HepG2 (cell line): Measurements from ENCODE around the gene RIPOR1. TPM values are rescaled to one million over a fixed set of nuclear protein-coding genes. Genes with fewer than 3 reads are reported as not detected.

Experiments
- CEBPG ChIP-seq: IDR thresholded peaks from 2 replicates; pipeline ENCODE4 v1.6.1; 2016
- DPF2 ChIP-seq: sonication (generic); formaldehyde crosslinking; IDR thresholded peaks from 2 replicates; pipeline ENCODE4 v1.4.0; 2020; ENCODE audit warnings: mild to moderate bottlenecking, low read depth, missing genetic modification reagents, borderline replicate concordance
- GPBP1L1 ChIP-seq: sonication (generic); formaldehyde crosslinking; IDR thresholded peaks from 2 replicates; pipeline ENCODE4 v1.5.0; 2020; ENCODE audit warnings: mild to moderate bottlenecking, missing genetic modification reagents
- LRRFIP1 ChIP-seq: sonication (generic); formaldehyde crosslinking; conservative IDR thresholded peaks from 2 replicates; pipeline ENCODE4 v1.4.0; 2020; ENCODE audit warnings: missing genetic modification reagents
- MBD4 ChIP-seq: IDR thresholded peaks from 2 replicates; pipeline ENCODE4 v1.6.1; 2012; ENCODE audit warnings: low read length, inconsistent platforms, borderline replicate concordance
- PHF20 ChIP-seq: sonication (generic); formaldehyde crosslinking; IDR thresholded peaks from 2 replicates; pipeline ENCODE4 v1.5.0; 2020; ENCODE audit warnings: mild to moderate bottlenecking, missing genetic modification reagents
- RCOR2 ChIP-seq: IDR thresholded peaks from 2 replicates; pipeline ENCODE4 v1.6.1; 2016; ENCODE audit warnings: missing biosample characterization, missing genetic modification reagents
- REXO4 ChIP-seq: sonication (generic); formaldehyde crosslinking; IDR thresholded peaks from 2 replicates; pipeline ENCODE4 v1.8.0; 2022; ENCODE audit warnings: missing genetic modification reagents, mild to moderate bottlenecking, borderline replicate concordance
- RXRB ChIP-seq: IDR thresholded peaks from 2 replicates; pipeline ENCODE4 v1.6.1; 2016; ENCODE audit warnings: borderline replicate concordance, missing genetic modification reagents, missing compliant biosample characterization
- SNAPC2 ChIP-seq: sonication (generic); formaldehyde crosslinking; IDR thresholded peaks from 2 replicates; pipeline ENCODE4 v1.8.1; 2022; ENCODE audit warnings: mild to moderate bottlenecking, missing genetic modification reagents
- SOX5 ChIP-seq: IDR thresholded peaks from 2 replicates; pipeline ENCODE4 v1.6.1; 2016; ENCODE audit warnings: borderline replicate concordance
- TP53 ChIP-seq: sonication (generic); formaldehyde crosslinking; conservative IDR thresholded peaks from 2 replicates; pipeline ENCODE4 v1.4.0; 2020; ENCODE audit warnings: missing genetic modification reagents
- ZNF225 ChIP-seq: sonication (generic); formaldehyde crosslinking; IDR thresholded peaks from 2 replicates; pipeline ENCODE4 v1.4.0; 2020; ENCODE audit warnings: mild to moderate bottlenecking, missing genetic modification reagents
- ZNF317 ChIP-seq: sonication (generic); formaldehyde crosslinking; IDR thresholded peaks from 2 replicates; pipeline ENCODE4 v1.5.0; 2020; ENCODE audit warnings: mild to moderate bottlenecking, missing genetic modification reagents
- ZNF33B ChIP-seq: sonication (generic); formaldehyde crosslinking; IDR thresholded peaks from 2 replicates; pipeline ENCODE4 v1.5.1; 2020; ENCODE audit warnings: mild to moderate bottlenecking, missing genetic modification reagents
- ZNF350 ChIP-seq: sonication (generic); formaldehyde crosslinking; IDR thresholded peaks from 2 replicates; pipeline ENCODE4 v1.4.0; 2020; ENCODE audit warnings: mild to moderate bottlenecking, low read depth, missing genetic modification reagents, borderline replicate concordance
- ZNF616 ChIP-seq: sonication (generic); formaldehyde crosslinking; IDR thresholded peaks from 2 replicates; pipeline ENCODE4 v1.5.0; 2020; ENCODE audit warnings: low read depth, mild to moderate bottlenecking, missing genetic modification reagents
- ZNF674 ChIP-seq: sonication (generic); formaldehyde crosslinking; IDR thresholded peaks from 2 replicates; pipeline ENCODE4 v1.5.0; 2020; ENCODE audit warnings: low read depth, mild to moderate bottlenecking, missing genetic modification reagents
- polyA plus RNA-seq, 8 experiments: library from polyadenylated mRNA; depleted of rRNA in 3 of 8; stranded (reverse) in 7 of 8; unstranded in 1 of 8; fragments of >200 nt; fragmentation: Illumina TruSeq in 4 of 8; extraction: Trizol in 4 of 8; gene quantifications; 2 replicates each; pipeline versions ENCODE4 v1.2.1 to v1.2.3, GENCODE V29; 2011 to 2016; ENCODE audit warnings: low read depth in 4 of 8, missing spikeins in 1 of 8, mixed read lengths in 1 of 8; ENCODE audit not compliant: insufficient read depth in 1 of 8
- total RNA-seq, 5 experiments: library from RNA; depleted of rRNA; stranded (reverse); fragments of >200 nt; fragmentation: Illumina TruSeq; extraction: Trizol; gene quantifications; 2 replicates each; pipeline ENCODE4 v1.2.3, GENCODE V29; 2016; ENCODE audit warnings: low read depth in 1 of 5
- TF ChIP-seq, protein P1 (sequence below): sonication (generic); formaldehyde crosslinking; IDR thresholded peaks from 2 replicates; pipeline ENCODE4 v1.4.0; 2020; ENCODE audit warnings: missing genetic modification reagents
- TF ChIP-seq, protein P2 (sequence below): sonication (generic); formaldehyde crosslinking; IDR thresholded peaks from 2 replicates; pipeline ENCODE4 v1.9.0; 2021; ENCODE audit warnings: missing genetic modification reagents, mild to moderate bottlenecking, borderline replicate concordance

Gene RIPOR1
- total and polyA plus RNA-seq, 2 of the 13 experiments (the other 11 are each of a cell fraction or from before 2014, with no cell fraction given), result 4.6 to 8.1 TPM

- no peak for TF ChIP-seq GPBP1L1 (CRISPR knock-in tag)
- TF ChIP-seq ZNF674 (CRISPR knock-in tag), result peak; percentile 81; the same call in 1 of the 2 replicates
- TF ChIP-seq CEBPG (CRISPR knock-in tag), result no peak; the same call in 1 of the 2 replicates
- peak; percentile 99 for TF ChIP-seq PHF20 (CRISPR knock-in tag)
- TF ChIP-seq, protein P1, sequence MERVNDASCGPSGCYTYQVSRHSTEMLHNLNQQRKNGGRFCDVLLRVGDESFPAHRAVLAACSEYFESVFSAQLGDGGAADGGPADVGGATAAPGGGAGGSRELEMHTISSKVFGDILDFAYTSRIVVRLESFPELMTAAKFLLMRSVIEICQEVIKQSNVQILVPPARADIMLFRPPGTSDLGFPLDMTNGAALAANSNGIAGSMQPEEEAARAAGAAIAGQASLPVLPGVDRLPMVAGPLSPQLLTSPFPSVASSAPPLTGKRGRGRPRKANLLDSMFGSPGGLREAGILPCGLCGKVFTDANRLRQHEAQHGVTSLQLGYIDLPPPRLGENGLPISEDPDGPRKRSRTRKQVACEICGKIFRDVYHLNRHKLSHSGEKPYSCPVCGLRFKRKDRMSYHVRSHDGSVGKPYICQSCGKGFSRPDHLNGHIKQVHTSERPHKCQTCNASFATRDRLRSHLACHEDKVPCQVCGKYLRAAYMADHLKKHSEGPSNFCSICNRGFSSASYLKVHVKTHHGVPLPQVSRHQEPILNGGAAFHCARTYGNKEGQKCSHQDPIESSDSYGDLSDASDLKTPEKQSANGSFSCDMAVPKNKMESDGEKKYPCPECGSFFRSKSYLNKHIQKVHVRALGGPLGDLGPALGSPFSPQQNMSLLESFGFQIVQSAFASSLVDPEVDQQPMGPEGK (CRISPR knock-in tag), result peak; percentile 73
- TF ChIP-seq ZNF225 (CRISPR knock-in tag), result peak; percentile 98; the same call in 1 of the 2 replicates
- peak; percentile 96 for TF ChIP-seq ZNF350 (CRISPR knock-in tag)
- TF ChIP-seq, protein P2, sequence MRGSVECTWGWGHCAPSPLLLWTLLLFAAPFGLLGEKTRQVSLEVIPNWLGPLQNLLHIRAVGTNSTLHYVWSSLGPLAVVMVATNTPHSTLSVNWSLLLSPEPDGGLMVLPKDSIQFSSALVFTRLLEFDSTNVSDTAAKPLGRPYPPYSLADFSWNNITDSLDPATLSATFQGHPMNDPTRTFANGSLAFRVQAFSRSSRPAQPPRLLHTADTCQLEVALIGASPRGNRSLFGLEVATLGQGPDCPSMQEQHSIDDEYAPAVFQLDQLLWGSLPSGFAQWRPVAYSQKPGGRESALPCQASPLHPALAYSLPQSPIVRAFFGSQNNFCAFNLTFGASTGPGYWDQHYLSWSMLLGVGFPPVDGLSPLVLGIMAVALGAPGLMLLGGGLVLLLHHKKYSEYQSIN (CRISPR knock-in tag), result no peak
- TF ChIP-seq REXO4 (CRISPR knock-in tag), result no peak
- TF ChIP-seq SOX5, result peak; percentile 59; the same call in 1 of the 2 replicates
- peak; percentile 69; the same call in 1 of the 2 replicates for TF ChIP-seq RXRB
- no peak for TF ChIP-seq LRRFIP1 (CRISPR knock-in tag)
- TF ChIP-seq RCOR2 (CRISPR knock-in tag), result 0 out of 2 replicates have a peak, but pooled peaks have one; percentile 27
- no peak for TF ChIP-seq MBD4
- peak; percentile 12; the same call in 1 of the 2 replicates for TF ChIP-seq ZNF317 (CRISPR knock-in tag)
- TF ChIP-seq ZNF616, result peak; percentile 77; the same call in 1 of the 2 replicates
- TF ChIP-seq TP53, result peak; percentile 38
- no peak; the same call in 1 of the 2 replicates for TF ChIP-seq ZNF33B (CRISPR knock-in tag)
- peak; percentile 94 for TF ChIP-seq SNAPC2 (CRISPR knock-in tag)
- TF ChIP-seq DPF2 (CRISPR knock-in tag), result no peak; the same call in 1 of the 2 replicates
Observed at GRCh38 chr16:67480833-67481560, 47.6 kb upstream of the RIPOR1 start, which contains the start of gene ATP6V0D1 (continued).
